Measurements from ENCODE around the gene YIPF2. TPM values are rescaled to one million over a fixed set of nuclear protein-coding genes. Genes with fewer than 3 reads are reported as not detected.

YIPF2 gene
- 10 to 100 TPM; 28.4 to 30.8 TPM for total RNA-seq

- ChIA-PET CTCF (interaction anchor here (1.0 to 2.5 kb wide), 5 partner anchors 13 to 93 kb away, joined by 3 to 9 read pairs (median 3); partner anchors contain the start of gene CARM1), POLR2A (interaction anchor here (0.6 kb wide), 1 partner anchor 8 kb away, joined by 4 read pairs; no protein-coding TSS in a partner anchor)
Observed at GRCh38 chr19:10928563-10929401, at the start of gene YIPF2, which contains the start of gene TIMM29. Gene YIPF2 (minus strand): TSS chr19:10928639. CDS start chr19:10928410, 229 bp downstream. Gene TIMM29 (plus strand): TSS chr19:10928811. CDS start chr19:10928823, 12 bp downstream.

- ChIA-PET POLR2A (no interaction called here), CTCF (no interaction called here)
Observed at GRCh38 chr19:10977742-10978092, 49.3 kb upstream of the YIPF2 start.

- POLR2A ChIA-PET, result interaction anchor here (1.0 kb wide), 1 partner anchor 13 kb away, joined by 3 read pairs; no protein-coding TSS in a partner anchor
- CTCF ChIA-PET, result no interaction called here
Observed at GRCh38 chr19:10976131-10976892, 47.9 kb upstream of the YIPF2 start.

DNA sequence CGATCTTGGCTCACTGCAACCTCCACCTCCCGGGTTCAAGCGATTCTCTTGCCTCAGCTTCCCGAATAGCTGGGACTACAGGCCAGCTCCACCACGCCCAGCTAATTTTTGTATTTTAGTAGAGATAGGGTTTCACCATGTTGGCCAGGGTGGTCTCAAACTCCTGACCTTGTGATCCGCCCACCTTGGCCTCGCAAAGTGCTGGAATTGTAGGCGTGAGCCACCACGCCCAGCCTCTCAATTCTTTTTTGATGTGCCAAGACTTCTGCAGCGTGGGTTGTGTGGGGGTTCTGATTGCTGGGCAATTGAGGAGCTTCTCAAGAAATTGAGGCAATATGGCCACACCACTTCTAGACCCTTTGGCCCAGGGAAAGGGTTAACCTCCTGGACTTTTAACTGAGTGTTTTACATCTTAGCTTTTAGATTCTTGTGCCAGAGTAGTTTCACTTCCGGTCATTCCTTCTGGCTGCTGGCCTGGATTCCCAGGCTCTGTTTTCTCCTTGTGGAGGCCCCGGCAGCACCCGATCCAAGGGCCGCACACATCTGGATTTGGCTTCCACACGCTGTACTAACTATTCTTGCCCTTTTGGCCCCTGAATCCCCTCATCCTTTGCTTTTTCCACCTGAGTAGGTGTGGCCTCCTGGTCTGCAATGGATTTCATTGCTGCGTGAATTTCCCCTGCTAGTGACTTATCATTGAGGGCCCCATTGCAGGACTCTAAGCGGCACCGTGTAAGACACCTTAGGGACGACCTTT lies 47.1 kb upstream of the YIPF2 start:
- POLR2A ChIA-PET, result interaction anchor here (1.0 kb wide), 1 partner anchor 12 kb away, joined by 3 read pairs; no protein-coding TSS in a partner anchor
- CTCF ChIA-PET, result interaction anchor here (0.7 kb wide), 1 partner anchor 296 kb away, joined by 3 read pairs; no protein-coding TSS in a partner anchor

GRCh38 chr19:10971107-10971726 lies 42.8 kb upstream of the YIPF2 start:
- CTCF ChIA-PET, result interaction anchor here (0.9 to 1.4 kb wide), 4 partner anchors 10 to 40 kb away, joined by 3 to 4 read pairs (median 4); partner anchors contain the start of gene SMARCA4
- POLR2A ChIA-PET, result no interaction called here

DNA sequence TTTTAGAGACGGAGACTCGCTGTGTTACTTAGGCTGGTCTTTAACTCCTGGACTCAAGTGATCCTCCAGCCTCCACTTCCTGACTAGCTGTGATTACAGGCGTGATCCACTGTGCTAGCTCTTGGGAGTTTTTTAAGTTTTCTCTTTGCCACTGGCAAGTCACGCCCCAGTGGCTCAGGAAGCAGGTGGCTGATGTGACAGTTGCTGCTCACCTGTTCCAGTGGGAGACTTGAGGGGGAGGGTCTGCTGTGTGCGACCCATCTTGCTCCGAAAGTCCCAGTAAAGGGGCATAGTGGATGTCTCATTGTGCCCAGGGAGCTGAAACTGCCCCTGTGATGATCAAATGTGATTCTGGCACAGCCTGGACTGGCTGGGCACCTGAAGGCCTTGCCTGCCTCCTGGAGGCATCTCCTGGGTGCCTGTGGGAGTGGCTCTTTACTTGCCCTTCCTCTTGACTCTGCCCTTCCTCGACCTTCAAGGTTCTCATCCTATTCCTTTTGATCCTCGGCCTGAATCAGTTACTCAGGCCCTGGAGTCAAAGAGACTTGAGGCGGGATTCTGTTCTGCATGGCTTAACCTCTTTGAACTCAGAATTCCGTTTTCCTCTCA lies 40.2 kb upstream of the YIPF2 start:
- ChIA-PET CTCF (no interaction called here), POLR2A (no interaction called here)

- CTCF ChIA-PET, result interaction anchor here (0.6 to 1.3 kb wide), 4 partner anchors 25 to 101 kb away, joined by 3 to 4 read pairs (median 3); no protein-coding TSS in a partner anchor
Observed at GRCh38 chr19:10966809-10967208, 38.4 kb upstream of the YIPF2 start.

GRCh38 chr19:10965398-10965797 lies 37.0 kb upstream of the YIPF2 start:
- POLR2A ChIA-PET, result no interaction called here
- CTCF ChIA-PET, result no interaction called here

More at GRCh38 chr19:10966809-10967208, 38.4 kb upstream of the YIPF2 start:
- POLR2A ChIA-PET, result no interaction called here

DNA sequence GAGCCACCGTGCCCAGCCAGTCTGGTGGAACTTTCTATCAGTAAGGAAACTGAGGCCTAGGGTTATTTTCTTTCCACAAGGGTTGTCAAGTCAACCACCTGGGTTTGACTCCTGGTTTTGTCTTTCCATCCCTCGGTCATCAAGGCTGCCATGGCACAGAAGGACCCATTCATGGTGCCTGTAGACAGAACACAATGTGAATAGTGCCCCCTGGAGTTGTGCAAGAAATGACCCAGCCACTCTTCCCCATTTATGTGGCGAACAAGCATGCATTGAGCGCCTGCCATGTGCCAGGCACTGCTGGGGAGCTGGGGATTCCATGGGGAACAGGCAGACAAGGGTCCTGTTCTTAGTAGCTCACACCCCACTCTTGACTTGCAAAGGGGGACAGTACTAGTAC lies 36.5 kb upstream of the YIPF2 start:
- CTCF ChIA-PET, result no interaction called here
- POLR2A ChIA-PET, result no interaction called here

- POLR2A ChIA-PET, result interaction anchor here (0.6 to 0.8 kb wide), 3 partner anchors 12 to 1402 kb away, joined by 3 read pairs; partner anchors contain the start of gene ZNF442
- CTCF ChIA-PET, result interaction anchor here (0.5 to 1.5 kb wide), 5 partner anchors 21 to 185 kb away, joined by 3 to 12 read pairs (median 3); no protein-coding TSS in a partner anchor
Observed at GRCh38 chr19:10963865-10964264, 35.4 kb upstream of the YIPF2 start.

GRCh38 chr19:10962863-10963262 lies 34.4 kb upstream of the YIPF2 start:
- CTCF ChIA-PET, result interaction anchor here (0.6 to 1.5 kb wide), 4 partner anchors 20 to 579 kb away, joined by 3 to 12 read pairs (median 4); no protein-coding TSS in a partner anchor
- POLR2A ChIA-PET, result interaction anchor here (0.6 kb wide), 1 partner anchor 12 kb away, joined by 4 read pairs; no protein-coding TSS in a partner anchor

DNA sequence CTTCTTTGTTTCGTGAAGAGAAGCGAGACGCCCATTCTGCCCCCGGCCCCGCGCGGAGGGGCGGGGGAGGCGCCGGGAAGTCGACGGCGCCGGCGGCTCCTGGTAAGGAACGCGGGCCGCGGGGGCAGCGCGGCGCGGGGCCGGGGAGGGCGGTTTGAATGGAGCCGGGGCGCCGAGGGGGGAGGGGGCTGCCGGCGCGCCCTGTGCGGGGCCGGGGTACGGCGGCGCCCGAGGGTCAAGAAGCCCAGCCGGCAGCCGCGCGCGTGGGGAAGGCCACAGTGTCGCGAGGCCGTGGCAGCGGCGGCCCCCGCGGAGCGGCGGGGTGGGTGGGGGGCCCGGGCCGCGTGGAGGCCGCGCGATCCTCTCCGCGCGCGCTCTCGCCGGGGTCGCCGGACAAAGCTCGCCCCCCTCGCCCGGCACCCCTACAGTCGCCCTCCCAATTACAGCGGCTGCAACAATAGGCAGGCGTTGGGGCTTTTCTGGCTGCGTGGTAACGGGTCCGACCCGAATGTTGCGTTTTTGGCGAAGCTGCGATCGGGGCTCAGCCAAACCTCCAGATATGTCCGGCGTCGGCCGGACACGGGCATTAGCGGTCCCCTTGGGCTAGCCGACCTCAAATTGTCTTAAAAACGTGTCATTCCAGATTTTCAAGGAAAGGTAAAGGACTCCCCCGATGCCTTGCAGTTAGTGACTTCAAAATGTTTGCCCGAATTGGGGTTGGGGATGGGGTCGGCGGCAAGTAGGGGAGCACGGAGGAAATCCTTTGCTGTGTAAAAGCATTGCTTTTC lies 32.8 kb upstream of the YIPF2 start:
- POLR2A ChIA-PET, result interaction anchor here (1.0 to 1.5 kb wide), 3 partner anchors 19 to 129 kb away, joined by 4 to 6 read pairs (median 5); partner anchors contain the start of gene LDLR

GRCh38 chr19:10960314-10961072 lies 32.1 kb upstream of the YIPF2 start, which contains the start of gene SMARCA4:
Gene SMARCA4 (plus strand): TSS chr19:10961030. CDS start chr19:10984152, 23,122 bp downstream.
- ChIA-PET POLR2A (interaction anchor here (0.5 to 1.5 kb wide), 3 partner anchors 18 to 129 kb away, joined by 4 to 10 read pairs (median 5); partner anchors contain the start of gene LDLR), CTCF (interaction anchor here (0.6 to 1.5 kb wide), 7 partner anchors 10 to 522 kb away, joined by 3 to 7 read pairs (median 3); no protein-coding TSS in a partner anchor)

More for the DNA sequence above, 32.8 kb upstream of the YIPF2 start:
- CTCF ChIA-PET, result interaction anchor here (0.6 to 1.2 kb wide), 5 partner anchors 9 to 522 kb away, joined by 3 read pairs; no protein-coding TSS in a partner anchor

- CTCF ChIA-PET, result interaction anchor here (0.6 to 1.5 kb wide), 5 partner anchors 10 to 193 kb away, joined by 3 to 7 read pairs (median 3); no protein-coding TSS in a partner anchor
- POLR2A ChIA-PET, result interaction anchor here (0.5 to 1.5 kb wide), 2 partner anchors 17 to 122 kb away, joined by 5 to 10 read pairs; no protein-coding TSS in a partner anchor
Observed at GRCh38 chr19:10959277-10959968, 31.0 kb upstream of the YIPF2 start.

GRCh38 chr19:10952809-10953208 lies 24.4 kb upstream of the YIPF2 start:
- POLR2A ChIA-PET, result no interaction called here
- CTCF ChIA-PET, result no interaction called here
